Measurements from ENCODE around the gene STRN4.

The STRN4 gene

GRCh38 chr19:46745030-46745429, 1.2 kb downstream of the STRN4 start:
- Histone ChIP-seq H3K27me3 (replicated peaks; ENCODE audit: insufficient read depth, low read length) (no peaks in the 10 kb centered on the region), H3K9me2 (replicated peaks; ENCODE audit: insufficient read depth, low read length) (no peaks in the 10 kb centered on the region), H3K79me2 (ENCODE audit: low read length) (peaks cover 69% of the 10 kb centered on the region), H3F3A (ENCODE audit: insufficient read depth, low read length) (no peaks in the 10 kb centered on the region), H4K20me1 (ENCODE audit: insufficient read depth, low read length) (peaks cover 26% of the 10 kb centered on the region), H3K9me3 (replicated peaks; ENCODE audit: insufficient read depth, low read length) (no peaks in the 10 kb centered on the region), H3K4me1 (ENCODE audit: low read length) (peaks cover 14% of the 10 kb centered on the region), H3K9ac (ENCODE audit: low read length) (peak overlapping the region; percentile 89), H3K27ac (ENCODE audit: low read length) (no peak overlapping the region), H3K4me2 (ENCODE audit: low read depth, low read length) (peak overlapping the region; percentile 96), H2AFZ (ENCODE audit: low read length) (no peak overlapping the region), H3K36me3 (replicated peaks; ENCODE audit: insufficient read depth, low read length) (no peaks in the 10 kb centered on the region), H3K4me3 (ENCODE audit: low read length) (peak overlapping the region; percentile 97)
- no peak for DNase-seq
- no peak for TF ChIP-seq EZH2 (optimal IDR thresholded peaks at IDR 0.05; ENCODE audit: low read depth, low read length)
- no peak for TF ChIP-seq CTCF (IDR thresholded peaks at IDR 0.05; ENCODE audit: low read length)

GRCh38 chr19:46744005-46744691, 2.1 kb downstream of the STRN4 start:
- H3K4me2 ChIP-seq (ENCODE audit: low read depth, low read length) = peak overlapping the region; percentile 96; the same call in 1 of the 2 replicates
- no peaks in the 10 kb centered on the region for H3K9me2 ChIP-seq (replicated peaks; ENCODE audit: insufficient read depth, low read length)
- no peak for DNase-seq
- H3K36me3 ChIP-seq (replicated peaks; ENCODE audit: insufficient read depth, low read length) = no peaks in the 10 kb centered on the region
- no peaks in the 10 kb centered on the region for H3F3A ChIP-seq (ENCODE audit: insufficient read depth, low read length)
- peaks cover 30% of the 10 kb centered on the region for H4K20me1 ChIP-seq (ENCODE audit: insufficient read depth, low read length)
- no peaks in the 10 kb centered on the region for H3K27me3 ChIP-seq (replicated peaks; ENCODE audit: insufficient read depth, low read length)
- H3K4me1 ChIP-seq (ENCODE audit: low read length) = peaks cover 14% of the 10 kb centered on the region
- no peak overlapping the region for H2AFZ ChIP-seq (ENCODE audit: low read length)
- no peak for TF ChIP-seq EZH2 (optimal IDR thresholded peaks at IDR 0.05; ENCODE audit: low read depth, low read length)
- no peak for TF ChIP-seq EZH2phosphoT487 (IDR thresholded peaks at IDR 0.05; ENCODE audit: low read length)
- TF ChIP-seq CTCF (IDR thresholded peaks at IDR 0.05; ENCODE audit: low read length) = no peak
- no peak overlapping the region for H3K9ac ChIP-seq (ENCODE audit: low read length)
- H3K4me3 ChIP-seq (ENCODE audit: low read length) = no peak overlapping the region
- H3K27ac ChIP-seq (ENCODE audit: low read length) = no peak overlapping the region
- no peaks in the 10 kb centered on the region for H3K9me3 ChIP-seq (replicated peaks; ENCODE audit: insufficient read depth, low read length)
- peaks cover 78% of the 10 kb centered on the region for H3K79me2 ChIP-seq (ENCODE audit: low read length)

- no peaks in the 10 kb centered on the region; the same call in 1 of the 2 replicates for H3K36me3 ChIP-seq (replicated peaks; ENCODE audit: insufficient read depth, low read length)
- peaks cover 89% of the 10 kb centered on the region for H3K79me2 ChIP-seq (ENCODE audit: low read length)
- H2AFZ ChIP-seq (ENCODE audit: low read length) = no peak overlapping the region
- TF ChIP-seq EZH2 (optimal IDR thresholded peaks at IDR 0.05; ENCODE audit: low read depth, low read length) (no peak), CTCF (IDR thresholded peaks at IDR 0.05; ENCODE audit: low read length) (no peak)
- no peaks in the 10 kb centered on the region for H3K27me3 ChIP-seq (replicated peaks; ENCODE audit: insufficient read depth, low read length)
- H3K27ac ChIP-seq (ENCODE audit: low read length) = no peak overlapping the region
- H3K4me2 ChIP-seq (ENCODE audit: low read depth, low read length) = no peak overlapping the region
- H3F3A ChIP-seq (ENCODE audit: insufficient read depth, low read length) = no peaks in the 10 kb centered on the region
- no peak overlapping the region for H3K4me3 ChIP-seq (ENCODE audit: low read length)
- no peaks in the 10 kb centered on the region for H3K9me2 ChIP-seq (replicated peaks; ENCODE audit: insufficient read depth, low read length)
- peaks cover 35% of the 10 kb centered on the region for H4K20me1 ChIP-seq (ENCODE audit: insufficient read depth, low read length)
- no peak overlapping the region for H3K9ac ChIP-seq (ENCODE audit: low read length)
- no peaks in the 10 kb centered on the region for H3K9me3 ChIP-seq (replicated peaks; ENCODE audit: insufficient read depth, low read length)
- peaks cover 14% of the 10 kb centered on the region for H3K4me1 ChIP-seq (ENCODE audit: low read length)
- no peak for DNase-seq
Measured at GRCh38 chr19:46742926-46743480, 3.2 kb downstream of the STRN4 start.

All from MM.1S (cell line).